HEK293 (cell line): ENCODE measurements around the gene ATAT1.
A peak's percentile ranks its signal among the peaks of the same experiment; 100 is the strongest.

Experiments
- GLI2 ChIP-seq: fragments of 450-650 bp; formaldehyde crosslinking; IDR thresholded peaks from 2 replicates; pipeline ENCODE4; 2017; ENCODE audit warnings: missing biosample characterization, missing genetic modification characterization, low read depth, borderline replicate concordance
- GLIS1 ChIP-seq: fragments of 450-650 bp; formaldehyde crosslinking; IDR thresholded peaks from 2 replicates; pipeline ENCODE4 v1.5.1; 2016; ENCODE audit warnings: missing biosample characterization, missing genetic modification characterization
- KLF10 ChIP-seq: fragments of 450-650 bp; IDR thresholded peaks from 2 replicates; pipeline ENCODE4 v1.5.1; 2018; ENCODE audit warnings: missing biosample characterization, mild to moderate bottlenecking, missing genetic modification characterization
- KLF9 ChIP-seq: fragments of 450-650 bp; formaldehyde crosslinking; IDR thresholded peaks from 2 replicates; pipeline ENCODE4 v1.5.1; 2016; ENCODE audit warnings: missing biosample characterization, missing genetic modification characterization, low read depth
- PATZ1 ChIP-seq: fragments of 450-650 bp; formaldehyde crosslinking; IDR thresholded peaks from 2 replicates; pipeline ENCODE4 v1.5.1; 2016; ENCODE audit warnings: missing biosample characterization, missing genetic modification characterization
- RBAK ChIP-seq: fragments of 450-650 bp; formaldehyde crosslinking; IDR thresholded peaks from 2 replicates; pipeline ENCODE4 v1.5.1; 2016; ENCODE audit warnings: missing biosample characterization, missing genetic modification characterization
- SCRT2 ChIP-seq: fragments of 450-650 bp; formaldehyde crosslinking; IDR thresholded peaks from 2 replicates; pipeline ENCODE4 v1.5.1; 2016; ENCODE audit warnings: missing biosample characterization, missing genetic modification characterization
- SP2 ChIP-seq: fragments of 450-650 bp; formaldehyde crosslinking; IDR thresholded peaks from 2 replicates; pipeline ENCODE4 v1.5.1; 2016; ENCODE audit warnings: missing biosample characterization, missing genetic modification characterization
- SP3 ChIP-seq: fragments of 450-650 bp; formaldehyde crosslinking; IDR thresholded peaks from 2 replicates; pipeline ENCODE4 v1.5.1; 2016; ENCODE audit warnings: missing biosample characterization, missing genetic modification characterization
- SP7 ChIP-seq: fragments of 450-650 bp; formaldehyde crosslinking; IDR thresholded peaks from 2 replicates; pipeline ENCODE4 v1.5.1; 2016; ENCODE audit warnings: missing biosample characterization, missing genetic modification characterization
- WT1 ChIP-seq: fragments of 450-650 bp; formaldehyde crosslinking; IDR thresholded peaks from 2 replicates; pipeline ENCODE4 v1.5.1; 2016; ENCODE audit warnings: missing biosample characterization, missing genetic modification characterization
- ZBTB11 ChIP-seq: fragments of 450-650 bp; formaldehyde crosslinking; conservative IDR thresholded peaks from 2 replicates; pipeline ENCODE4 v1.5.1; 2016; ENCODE audit warnings: low read depth, missing biosample characterization, missing genetic modification characterization
- ZBTB17 ChIP-seq: fragments of 450-650 bp; formaldehyde crosslinking; IDR thresholded peaks from 2 replicates; pipeline ENCODE4 v1.5.1; 2016; ENCODE audit warnings: missing biosample characterization, missing genetic modification characterization
- ZBTB20 ChIP-seq: fragments of 450-650 bp; formaldehyde crosslinking; IDR thresholded peaks from 2 replicates; pipeline ENCODE4 v1.5.1; 2016; ENCODE audit warnings: missing biosample characterization, missing genetic modification characterization
- ZBTB8A ChIP-seq: fragments of 450-650 bp; formaldehyde crosslinking; IDR thresholded peaks from 2 replicates; pipeline ENCODE4 v1.5.1; 2016; ENCODE audit warnings: missing biosample characterization, missing genetic modification characterization
- ZEB2 ChIP-seq: fragments of 450-650 bp; formaldehyde crosslinking; IDR thresholded peaks from 2 replicates; pipeline ENCODE4 v1.5.1; 2016; ENCODE audit warnings: missing biosample characterization, missing genetic modification characterization
- ZNF175 ChIP-seq: fragments of 450-650 bp; formaldehyde crosslinking; IDR thresholded peaks from 2 replicates; pipeline ENCODE4 v1.5.1; 2016; ENCODE audit warnings: missing biosample characterization, missing genetic modification characterization
- ZNF248 ChIP-seq: fragments of 450-650 bp; formaldehyde crosslinking; IDR thresholded peaks from 2 replicates; pipeline ENCODE4 v1.5.1; 2017; ENCODE audit warnings: missing biosample characterization, missing genetic modification characterization
- ZNF362 ChIP-seq: fragments of 450-650 bp; formaldehyde crosslinking; IDR thresholded peaks from 2 replicates; pipeline ENCODE4 v1.5.1; 2016; ENCODE audit warnings: missing biosample characterization, missing genetic modification characterization
- ZNF423 ChIP-seq: fragments of 450-650 bp; formaldehyde crosslinking; IDR thresholded peaks from 2 replicates; pipeline ENCODE4 v1.5.1; 2016; ENCODE audit warnings: missing biosample characterization, missing genetic modification characterization
- ZNF449 ChIP-seq: fragments of 450-650 bp; formaldehyde crosslinking; IDR thresholded peaks from 2 replicates; pipeline ENCODE4 v1.5.1; 2017; ENCODE audit warnings: missing biosample characterization, mild to moderate bottlenecking, missing genetic modification characterization, moderate library complexity
- ZNF473 ChIP-seq: fragments of 450-650 bp; formaldehyde crosslinking; IDR thresholded peaks from 2 replicates; pipeline ENCODE4 v1.5.1; 2017; ENCODE audit warnings: missing biosample characterization, missing genetic modification characterization
- ZNF530 ChIP-seq: fragments of 450-650 bp; formaldehyde crosslinking; IDR thresholded peaks from 2 replicates; pipeline ENCODE4 v1.5.1; 2016; ENCODE audit warnings: low read depth, missing biosample characterization, missing genetic modification characterization
- ZNF704 ChIP-seq: fragments of 450-650 bp; formaldehyde crosslinking; IDR thresholded peaks from 2 replicates; pipeline ENCODE4 v1.5.1; 2016; ENCODE audit warnings: missing biosample characterization, missing genetic modification characterization
- ZNF707 ChIP-seq: fragments of 450-650 bp; formaldehyde crosslinking; IDR thresholded peaks from 2 replicates; pipeline ENCODE4 v1.5.1; 2016; ENCODE audit warnings: missing biosample characterization, missing genetic modification characterization
- ZXDB ChIP-seq: fragments of 450-650 bp; formaldehyde crosslinking; IDR thresholded peaks from 2 replicates; pipeline ENCODE4 v1.5.1; 2016; ENCODE audit warnings: missing biosample characterization, missing genetic modification characterization

Gene ATAT1

GRCh38 chr6:30682143-30683117, 55.8 kb downstream of the ATAT1 start (continued):
- TF ChIP-seq PATZ1: peak; percentile 63
- TF ChIP-seq ZNF473 (tag by site-specific recombination): no peak
- no peak for TF ChIP-seq SP3
- no peak for TF ChIP-seq RBAK (tag by site-specific recombination)
- TF ChIP-seq SP2: peak; percentile 33
- 0 out of 2 replicates have a peak, but pooled peaks have one; percentile 33 for TF ChIP-seq ZXDB (tag by site-specific recombination)
- peak; percentile 59 for TF ChIP-seq ZBTB17 (tag by site-specific recombination)
- TF ChIP-seq SCRT2: peak; percentile 38; the same call in 1 of the 2 replicates
- no peak for TF ChIP-seq ZNF248
- no peak for TF ChIP-seq ZNF707
- TF ChIP-seq ZNF423 (tag by site-specific recombination): no peak
- TF ChIP-seq KLF10 (tag by site-specific recombination): 0 out of 2 replicates have a peak, but pooled peaks have one; percentile 32
- TF ChIP-seq ZBTB20 (tag by site-specific recombination): peak; percentile 93
- no peak for TF ChIP-seq GLI2 (tag by site-specific recombination)
- TF ChIP-seq WT1 (tag by site-specific recombination): no peak
- peak; percentile 100 for TF ChIP-seq ZNF449 (tag by site-specific recombination)
- TF ChIP-seq ZNF704 (tag by site-specific recombination): no peak
- peak; percentile 68 for TF ChIP-seq ZBTB11 (tag by site-specific recombination)
- no peak for TF ChIP-seq ZNF530
- peak; percentile 51; the same call in 1 of the 2 replicates for TF ChIP-seq ZNF362 (tag by site-specific recombination)
- peak; percentile 47; the same call in 1 of the 2 replicates for TF ChIP-seq SP7 (tag by site-specific recombination)
- TF ChIP-seq GLIS1 (tag by site-specific recombination): peak; percentile 75
- no peak for TF ChIP-seq KLF9 (tag by site-specific recombination)
- no peak for TF ChIP-seq ZNF175 (tag by site-specific recombination)
- 0 out of 2 replicates have a peak, but pooled peaks have one; percentile 27 for TF ChIP-seq ZEB2
- TF ChIP-seq ZBTB8A: peak; percentile 81
